ENCODE results near the gene FBXW8. TPM values are rescaled to one million over a fixed set of nuclear protein-coding genes. Genes with fewer than 3 reads are reported as not detected.

The FBXW8 gene, protein sequence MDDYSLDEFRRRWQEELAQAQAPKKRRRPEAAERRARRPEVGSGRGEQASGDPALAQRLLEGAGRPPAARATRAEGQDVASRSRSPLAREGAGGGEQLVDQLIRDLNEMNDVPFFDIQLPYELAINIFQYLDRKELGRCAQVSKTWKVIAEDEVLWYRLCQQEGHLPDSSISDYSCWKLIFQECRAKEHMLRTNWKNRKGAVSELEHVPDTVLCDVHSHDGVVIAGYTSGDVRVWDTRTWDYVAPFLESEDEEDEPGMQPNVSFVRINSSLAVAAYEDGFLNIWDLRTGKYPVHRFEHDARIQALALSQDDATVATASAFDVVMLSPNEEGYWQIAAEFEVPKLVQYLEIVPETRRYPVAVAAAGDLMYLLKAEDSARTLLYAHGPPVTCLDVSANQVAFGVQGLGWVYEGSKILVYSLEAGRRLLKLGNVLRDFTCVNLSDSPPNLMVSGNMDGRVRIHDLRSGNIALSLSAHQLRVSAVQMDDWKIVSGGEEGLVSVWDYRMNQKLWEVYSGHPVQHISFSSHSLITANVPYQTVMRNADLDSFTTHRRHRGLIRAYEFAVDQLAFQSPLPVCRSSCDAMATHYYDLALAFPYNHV
- total RNA-seq: 13.8 TPM

DNA sequence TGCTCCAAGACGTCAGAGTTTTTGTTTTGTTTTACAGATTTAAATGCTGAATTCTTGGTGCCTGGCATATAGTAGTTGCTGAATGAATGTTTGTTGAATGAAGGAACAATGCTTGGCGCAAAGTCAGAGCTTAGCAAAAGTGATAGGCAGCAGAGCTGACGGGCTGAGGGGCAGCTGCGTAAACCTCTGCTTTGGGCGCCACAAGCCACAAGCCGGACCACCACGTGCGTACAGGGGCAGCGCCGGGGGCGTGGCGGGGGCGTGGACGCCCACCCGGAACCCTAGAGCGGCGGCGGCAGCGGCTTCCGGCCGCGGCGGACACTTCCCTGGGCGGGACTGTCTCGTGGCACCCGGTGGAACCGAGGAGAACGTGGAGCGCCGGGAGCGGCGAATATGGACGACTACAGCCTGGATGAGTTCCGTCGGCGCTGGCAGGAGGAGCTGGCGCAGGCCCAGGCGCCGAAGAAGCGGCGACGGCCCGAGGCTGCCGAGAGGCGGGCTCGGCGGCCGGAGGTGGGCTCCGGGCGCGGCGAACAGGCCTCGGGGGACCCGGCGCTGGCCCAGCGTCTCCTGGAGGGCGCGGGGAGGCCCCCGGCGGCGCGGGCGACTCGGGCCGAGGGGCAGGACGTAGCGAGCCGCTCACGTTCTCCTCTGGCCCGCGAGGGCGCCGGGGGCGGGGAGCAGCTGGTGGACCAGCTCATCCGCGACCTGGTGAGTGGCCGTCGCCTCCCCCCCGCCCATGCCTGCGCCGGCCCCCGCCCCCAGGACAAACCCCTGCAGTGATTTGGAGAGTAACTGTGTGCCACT is at the start of gene FBXW8:
FBXW8 (plus strand) TSS at position 306 of the 807 bp plus-strand sequence; CDS start at position 394, 88 bp downstream.
- no peak for DNase-seq (ENCODE audit: extremely low spot score in 2 of 2)
- intact Hi-C loops (cut with DNase I): no loop called here
- Histone ChIP-seq H3K27ac (peak within 1 kb of the TSS; percentile 71), H3K36me3 (no peaks in the 10 kb centered on the region), H3K9me3 (no peaks in the 10 kb centered on the region), H3K4me3 (peak within 1 kb of the TSS; percentile 63 to 80), H3K27me3 (no peaks in the 10 kb centered on the region), H3K4me1 (peaks cover 13% of the 10 kb centered on the region)
- peak in 1 of 2 donors; percentile 60 for TF ChIP-seq POLR2AphosphoS5 (IDR thresholded peaks at IDR 0.05; ENCODE audit: insufficient read depth in 1 of 2, low read depth in 1 of 2)
- TF ChIP-seq, protein P1, sequence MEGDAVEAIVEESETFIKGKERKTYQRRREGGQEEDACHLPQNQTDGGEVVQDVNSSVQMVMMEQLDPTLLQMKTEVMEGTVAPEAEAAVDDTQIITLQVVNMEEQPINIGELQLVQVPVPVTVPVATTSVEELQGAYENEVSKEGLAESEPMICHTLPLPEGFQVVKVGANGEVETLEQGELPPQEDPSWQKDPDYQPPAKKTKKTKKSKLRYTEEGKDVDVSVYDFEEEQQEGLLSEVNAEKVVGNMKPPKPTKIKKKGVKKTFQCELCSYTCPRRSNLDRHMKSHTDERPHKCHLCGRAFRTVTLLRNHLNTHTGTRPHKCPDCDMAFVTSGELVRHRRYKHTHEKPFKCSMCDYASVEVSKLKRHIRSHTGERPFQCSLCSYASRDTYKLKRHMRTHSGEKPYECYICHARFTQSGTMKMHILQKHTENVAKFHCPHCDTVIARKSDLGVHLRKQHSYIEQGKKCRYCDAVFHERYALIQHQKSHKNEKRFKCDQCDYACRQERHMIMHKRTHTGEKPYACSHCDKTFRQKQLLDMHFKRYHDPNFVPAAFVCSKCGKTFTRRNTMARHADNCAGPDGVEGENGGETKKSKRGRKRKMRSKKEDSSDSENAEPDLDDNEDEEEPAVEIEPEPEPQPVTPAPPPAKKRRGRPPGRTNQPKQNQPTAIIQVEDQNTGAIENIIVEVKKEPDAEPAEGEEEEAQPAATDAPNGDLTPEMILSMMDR (IDR thresholded peaks at IDR 0.05): no peak

DNA sequence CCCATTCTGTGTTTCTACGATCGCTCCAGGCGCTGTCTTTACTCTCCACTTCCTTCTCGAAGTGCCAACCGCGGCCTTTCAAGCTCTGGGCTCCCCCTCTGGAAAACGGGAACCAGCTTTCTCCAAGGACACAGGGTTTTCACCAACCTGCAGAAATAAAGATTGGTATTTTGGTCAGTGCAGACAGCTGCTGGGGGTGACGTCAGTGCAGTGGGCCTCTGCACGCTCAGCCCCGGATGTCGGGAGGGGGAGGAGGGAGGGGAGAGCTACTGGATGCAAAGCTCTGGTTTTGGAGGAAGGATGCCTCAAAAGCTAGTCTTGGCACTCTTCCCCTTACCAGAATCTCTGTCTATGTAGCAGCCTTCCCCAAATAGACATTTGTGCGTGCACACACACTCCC is 49.4 kb upstream of the FBXW8 start:
- no peak for DNase-seq (ENCODE audit: extremely low spot score in 2 of 2)
- no peak overlapping the region for H3K27ac ChIP-seq
- H3K4me3 ChIP-seq: no peak overlapping the region
- intact Hi-C loops (cut with DNase I): no loop called here
- no peaks in the 10 kb centered on the region for H3K36me3 ChIP-seq
- H3K27me3 ChIP-seq: no peaks in the 10 kb centered on the region
- TF ChIP-seq POLR2A (IDR thresholded peaks at IDR 0.05): no peak
- TF ChIP-seq, protein P1 (IDR thresholded peaks at IDR 0.05): no peak
- TF ChIP-seq POLR2AphosphoS5 (IDR thresholded peaks at IDR 0.05; ENCODE audit: insufficient read depth in 1 of 2, low read depth in 1 of 2): no peak
- H3K4me1 ChIP-seq: peaks cover 4% of the 10 kb centered on the region
- H3K9me3 ChIP-seq: no peaks in the 10 kb centered on the region

DNA sequence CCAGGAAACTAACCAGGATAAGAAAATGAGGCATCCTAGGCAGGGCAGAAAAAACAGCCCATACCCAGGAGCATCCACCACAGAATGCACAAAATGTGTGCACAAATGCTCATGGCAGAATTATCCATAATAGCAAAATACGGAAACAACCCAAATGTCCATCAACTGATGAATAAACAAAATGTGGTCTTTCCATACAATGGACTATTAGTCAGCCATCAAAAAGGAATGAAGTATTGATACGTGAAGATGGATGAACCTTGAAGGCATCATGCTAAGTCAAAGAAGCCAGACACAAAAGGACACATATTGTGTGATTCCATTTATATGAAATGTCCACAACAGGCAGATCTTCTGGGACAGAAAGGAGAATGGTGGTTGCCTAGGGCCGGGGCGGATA is 48.6 kb upstream of the FBXW8 start:
- intact Hi-C loops (cut with DNase I): no loop called here
- Histone ChIP-seq H3K27ac (no peak overlapping the region), H3K4me1 (peaks cover 4% of the 10 kb centered on the region), H3K27me3 (no peaks in the 10 kb centered on the region), H3K36me3 (no peaks in the 10 kb centered on the region), H3K9me3 (no peaks in the 10 kb centered on the region), H3K4me3 (no peak overlapping the region)
- no peak for TF ChIP-seq POLR2A (IDR thresholded peaks at IDR 0.05)
- no peak for TF ChIP-seq POLR2AphosphoS5 (IDR thresholded peaks at IDR 0.05; ENCODE audit: insufficient read depth in 1 of 2, low read depth in 1 of 2)
- TF ChIP-seq, protein P1 (IDR thresholded peaks at IDR 0.05): no peak
- no peak for DNase-seq (ENCODE audit: extremely low spot score in 2 of 2)

DNA sequence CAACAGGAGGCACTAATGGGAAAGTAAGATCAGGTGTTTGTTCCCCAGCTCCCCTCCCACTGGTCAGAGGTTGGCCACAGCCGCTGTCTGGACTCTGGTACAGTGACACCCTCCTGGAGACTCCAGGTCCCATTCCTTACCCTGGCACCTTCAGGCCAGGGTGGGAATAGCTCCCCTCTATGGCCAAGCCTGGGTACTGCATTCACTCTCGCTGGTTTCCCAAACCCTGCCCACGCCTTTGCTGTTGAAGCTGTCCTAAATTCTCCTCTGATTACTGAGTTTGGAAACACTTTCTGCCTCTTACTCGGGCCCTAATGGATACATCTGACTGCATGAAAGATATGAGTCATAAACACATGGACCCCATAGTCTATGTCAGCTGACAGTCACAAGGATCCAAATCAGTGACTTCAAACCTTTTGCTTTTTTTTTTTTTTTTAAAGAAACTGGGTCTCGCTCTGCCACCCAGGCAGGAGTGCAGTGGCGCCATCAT is 47.4 kb upstream of the FBXW8 start:
- Histone ChIP-seq H3K27me3 (no peaks in the 10 kb centered on the region), H3K9me3 (no peaks in the 10 kb centered on the region), H3K4me3 (no peak overlapping the region), H3K36me3 (no peaks in the 10 kb centered on the region), H3K27ac (no peak overlapping the region), H3K4me1 (peaks cover 4% of the 10 kb centered on the region)
- intact Hi-C loops (cut with DNase I): no loop called here
- DNase-seq (ENCODE audit: extremely low spot score in 2 of 2): no peak
- TF ChIP-seq POLR2AphosphoS5 (IDR thresholded peaks at IDR 0.05; ENCODE audit: insufficient read depth in 1 of 2, low read depth in 1 of 2) (no peak), POLR2A (IDR thresholded peaks at IDR 0.05) (no peak)
- TF ChIP-seq, protein P1 (IDR thresholded peaks at IDR 0.05): no peak

All from vagina (tissue), 2 donors.